H1 (cell line): ENCODE measurements around the gene GGT6. TPM values are rescaled to one million over a fixed set of nuclear protein-coding genes. Genes with fewer than 3 reads are reported as not detected.

Experiments used
- CTCF ChIA-PET: fragments of 300-600 bp; sonication (Branson Sonifier 250); formaldehyde crosslinking; loops from one replicate; lab custom pipeline; 2021; ENCODE audit not compliant: partially characterized antibody; lab: Charles Lee
- POLR2A ChIA-PET: fragments of 300-600 bp; sonication (Branson Sonifier 250); formaldehyde crosslinking; loops from one replicate; lab custom pipeline; 2021; ENCODE audit warnings: inconsistent platforms; ENCODE audit not compliant: partially characterized antibody; lab: Charles Lee
- DNase-seq, 2 experiments: peaks; one replicate each; pipeline versions ENCODE4 v3.0.0 to v3.0.0-alpha.2; 2010 to 2022; ENCODE audit warnings: low spot score in 2 of 2, low read depth in 1 of 2, mixed read lengths in 1 of 2
- FAIRE-seq: peaks from 2 replicates; lab custom pipeline; 2011; peaks lifted over from hg19 to GRCh38; lab: Jason Lieb, UNC
- H2AFZ ChIP-seq: 2 replicates; pipeline ENCODE4 v1.8.1; 2012; ENCODE audit warnings: low read length, inconsistent platforms
- H2AK5ac ChIP-seq: 2 replicates; pipeline ENCODE4 v1.6.1; 2013; ENCODE audit warnings: low read depth, low read length
- H2BK120ac ChIP-seq: replicated peaks from 2 replicates; pipeline ENCODE3; 2013; ENCODE audit warnings: low read depth, low read length, inconsistent platforms
- H2BK12ac ChIP-seq: 2 replicates; pipeline ENCODE4 v1.6.1; 2013; ENCODE audit warnings: low read depth, low read length
- H2BK15ac ChIP-seq: 2 replicates; pipeline ENCODE4 v1.6.1; 2013; ENCODE audit warnings: low read length
- H2BK20ac ChIP-seq: 2 replicates; pipeline ENCODE4 v1.6.1; 2013; ENCODE audit warnings: low read length
- H2BK5ac ChIP-seq: 2 replicates; pipeline ENCODE4 v1.6.1; 2013; ENCODE audit warnings: low read depth, low read length
- H3K14ac ChIP-seq: 2 replicates; pipeline ENCODE4 v1.6.1; 2013; ENCODE audit warnings: inconsistent platforms; ENCODE audit not compliant: insufficient read length
- H3K18ac ChIP-seq: 2 replicates; pipeline ENCODE4 v1.6.1; 2013; ENCODE audit warnings: low read length; ENCODE audit errors: extremely low read depth
- H3K23ac ChIP-seq: 2 replicates; pipeline ENCODE4 v1.6.1; 2013; ENCODE audit warnings: inconsistent platforms; ENCODE audit not compliant: insufficient read length
- H3K23me2 ChIP-seq: 2 replicates; pipeline ENCODE4 v1.6.1; 2013; ENCODE audit warnings: low read depth, low read length
- H3K27ac ChIP-seq: 2 replicates; pipeline ENCODE4 v1.6.1; 2011; ENCODE audit warnings: low read depth, low read length, inconsistent platforms
- H3K27me3 ChIP-seq, 4 experiments: replicated peaks in 1 of 4; 1 replicate in 1 of 4; 2 replicates in 3 of 4; pipeline versions ENCODE4 v1.6.1 to v1.8.1; 2011 to 2013; ENCODE audit warnings: low read length in 3 of 4, mild to moderate bottlenecking in 3 of 4, inconsistent platforms in 2 of 4, mixed read lengths in 2 of 4, moderate library complexity in 1 of 4; ENCODE audit not compliant: control insufficient read depth in 3 of 4, insufficient read depth in 3 of 4; ENCODE audit errors: extremely low read depth in 1 of 4
- H3K36me3 ChIP-seq, 4 experiments: 2 replicates each; pipeline versions ENCODE4 v1.6.1 to v1.8.1; 2011 to 2013; ENCODE audit warnings: mild to moderate bottlenecking in 4 of 4, low read length in 3 of 4, moderate library complexity in 2 of 4, control low read depth in 1 of 4, inconsistent platforms in 1 of 4; ENCODE audit not compliant: insufficient read depth in 4 of 4, control insufficient read depth in 2 of 4
- H3K4ac ChIP-seq: replicated peaks from 2 replicates; pipeline ENCODE3; 2013; ENCODE audit warnings: low read length, low read depth, mixed read lengths, inconsistent platforms; ENCODE audit not compliant: insufficient read length
- H3K4me1 ChIP-seq, 4 experiments: replicated peaks in 1 of 4; 1 replicate in 1 of 4; 2 replicates in 3 of 4; pipeline versions ENCODE4 v1.6.1 to v1.8.1; 2011 to 2013; ENCODE audit warnings: low read length in 3 of 4, inconsistent platforms in 2 of 4, mixed read lengths in 1 of 4; ENCODE audit not compliant: insufficient read depth in 4 of 4, control insufficient read depth in 3 of 4
- H3K4me2 ChIP-seq, 2 experiments: 2 replicates each; pipeline versions ENCODE4 v1.6.1 to v1.8.1; 2011 to 2013; ENCODE audit warnings: low read depth in 2 of 2, low read length in 2 of 2, control low read depth in 1 of 2, inconsistent platforms in 1 of 2, mild to moderate bottlenecking in 1 of 2; ENCODE audit not compliant: insufficient read depth in 1 of 2
- H3K4me3 ChIP-seq, 4 experiments: fragments of 200-600, 300-600 bp in 1 of 4; sonication (generic), shearing (Covaris generic), sonication (Bioruptor Twin) in 1 of 4; 2 replicates each; pipeline versions ENCODE4 v1.5.1 to v1.8.1; 2011 to 2016; ENCODE audit warnings: low read length in 4 of 4, low read depth in 3 of 4, control low read depth in 2 of 4, inconsistent platforms in 2 of 4, mild to moderate bottlenecking in 2 of 4, mixed read lengths in 1 of 4, moderate library complexity in 1 of 4; ENCODE audit not compliant: insufficient read depth in 2 of 4; ENCODE audit errors: extremely low read depth in 1 of 4
- H3K56ac ChIP-seq: replicated peaks from 2 replicates; pipeline ENCODE3; 2013; ENCODE audit warnings: low read depth, mild to moderate bottlenecking, mixed read lengths, low read length, inconsistent platforms; ENCODE audit not compliant: insufficient read length
- H3K79me1 ChIP-seq: 2 replicates; pipeline ENCODE4 v1.6.1; 2013; ENCODE audit warnings: low read depth, low read length, control low read depth
- H3K79me2 ChIP-seq, 2 experiments: 2 replicates each; pipeline versions ENCODE4 v1.6.1 to v1.8.1; 2012 to 2013; ENCODE audit warnings: low read length in 2 of 2, mild to moderate bottlenecking in 2 of 2, inconsistent platforms in 1 of 2; ENCODE audit not compliant: insufficient read depth in 2 of 2, control insufficient read depth in 1 of 2
- H3K9ac ChIP-seq, 4 experiments: replicated peaks in 1 of 4; 1 replicate in 1 of 4; 2 replicates in 3 of 4; pipeline versions ENCODE4 v1.6.1 to v1.8.1; 2011 to 2013; ENCODE audit warnings: low read depth in 3 of 4, low read length in 3 of 4, control low read depth in 2 of 4, mild to moderate bottlenecking in 2 of 4, moderate library complexity in 2 of 4, inconsistent platforms in 1 of 4; ENCODE audit errors: extremely low read depth in 1 of 4
- H3K9me3 ChIP-seq, 2 experiments: 2 replicates each; pipeline versions ENCODE4 v1.6.1 to v1.8.1; 2012 to 2013; ENCODE audit warnings: mild to moderate bottlenecking in 2 of 2, moderate library complexity in 2 of 2, control low read depth in 1 of 2, inconsistent platforms in 1 of 2, low read depth in 1 of 2, low read length in 1 of 2, mixed read lengths in 1 of 2; ENCODE audit not compliant: insufficient read depth in 2 of 2
- H4K20me1 ChIP-seq, 2 experiments: replicated peaks in 1 of 2; 2 replicates each; pipeline versions ENCODE3 to v1.8.1; 2011 to 2013; ENCODE audit warnings: inconsistent platforms in 2 of 2, low read length in 2 of 2, mild to moderate bottlenecking in 1 of 2; ENCODE audit not compliant: insufficient read depth in 2 of 2, control insufficient read depth in 1 of 2
- H4K5ac ChIP-seq: 2 replicates; pipeline ENCODE4 v1.6.1; 2013; ENCODE audit warnings: low read length, low read depth, mixed read lengths, inconsistent platforms; ENCODE audit not compliant: insufficient read length
- H4K8ac ChIP-seq: 2 replicates; pipeline ENCODE4 v1.8.0; 2013; ENCODE audit warnings: mild to moderate bottlenecking, moderate library complexity, low read length, inconsistent platforms; ENCODE audit not compliant: insufficient read depth; ENCODE audit errors: extremely low read depth
- H4K91ac ChIP-seq: replicated peaks from 2 replicates; pipeline ENCODE3; 2013; ENCODE audit warnings: low read length, mixed read lengths, inconsistent platforms; ENCODE audit not compliant: insufficient read length
- BRCA1 ChIP-seq: IDR thresholded peaks from 2 replicates; pipeline ENCODE4 v1.6.1; 2012; ENCODE audit warnings: low read depth, low read length, improper control_type of control experiment
- MAFK ChIP-seq: IDR thresholded peaks from 2 replicates; pipeline ENCODE4 v1.6.1; 2012; ENCODE audit warnings: low read depth, mild to moderate bottlenecking, improper control_type of control experiment, low read length
- SP4 ChIP-seq: IDR thresholded peaks from 2 replicates; pipeline ENCODE4 v1.6.1; 2012; ENCODE audit warnings: low read length, inconsistent platforms
- WGBS, 2 experiments: shearing (Covaris generic) in 1 of 2; methylation state at CpG; one replicate each; pipeline versions ENCODE4 v1.1.6 to v1.1.7; 2013 to 2015; ENCODE audit warnings: low lambda C conversion rate in 2 of 2, mixed read lengths in 2 of 2, inconsistent platforms in 1 of 2, low coverage in 1 of 2, missing lambda C conversion rate in 1 of 2; ENCODE audit not compliant: insufficient replicate concordance in 2 of 2, insufficient coverage in 1 of 2, insufficient read length in 1 of 2; ENCODE audit errors: extremely low coverage in 1 of 2, missing lambda C conversion rate in 1 of 2; 5-methylcytosine and 5-hydroxymethylcytosine counted together
- polyA plus RNA-seq, 7 experiments: library from polyadenylated mRNA; depleted of rRNA in 3 of 7; stranded (reverse) in 5 of 7; unstranded in 2 of 7; fragments of >200 nt in 5 of 7; fragments of 200-250 nt in 2 of 7; gene quantifications; 1 replicate in 5 of 7; 2 replicates in 1 of 7; 4 replicates in 1 of 7; pipeline versions ENCODE4 v1.2.1 to v1.2.3, GENCODE V29; 2011 to 2013; ENCODE audit warnings: missing spikeins in 2 of 7, mixed read lengths in 2 of 7
- total RNA-seq: library from RNA; stranded (reverse); fragmentation: NEBNext Ultra II Directional; extraction: Animal tissue kit (Norgen Biotek cat#: 25700); gene quantifications from 2 replicates; pipeline ENCODE4 v1.2.1, GENCODE V29; 2021

The GGT6 gene
- total and polyA plus RNA-seq, 2 of the 8 experiments (the other 6 are each of a cell fraction or from before 2014, with no cell fraction given): 0.18 TPM; not detected in 1

DNA sequence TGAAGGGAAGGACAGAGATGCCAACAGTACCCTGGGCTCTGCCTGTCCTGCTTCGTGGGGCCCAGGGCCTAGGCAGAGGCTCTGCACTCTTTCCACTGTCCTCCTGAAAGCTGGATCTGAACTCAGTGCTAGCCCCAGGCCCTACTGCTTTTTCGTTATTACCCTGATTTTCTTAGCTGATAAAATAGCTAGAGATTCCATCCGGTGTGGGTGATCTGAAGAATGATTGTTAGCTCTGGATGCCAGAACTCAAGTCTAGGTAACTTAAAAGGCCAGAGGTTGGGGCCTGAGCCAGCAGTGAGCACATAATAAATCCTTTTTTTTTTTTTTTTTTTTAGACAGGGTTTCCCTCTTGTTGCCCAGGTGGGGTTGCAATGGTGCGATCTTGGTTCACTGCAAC lies 3.4 kb downstream of the GGT6 start:
- H2AFZ ChIP-seq: peak overlapping the region; percentile 86; the same call in 1 of the 2 replicates
- no peak overlapping the region for H3K4me3 ChIP-seq
- ChIA-PET POLR2A (interaction anchor here (0.7 to 32.8 kb wide), 5 partner anchors 8 to 266 kb away, joined by 3 to 546 read pairs (median 3); no protein-coding TSS in a partner anchor), CTCF (interaction anchor here (0.6 to 1.6 kb wide), 9 partner anchors 8 to 73 kb away, joined by 3 to 11 read pairs (median 3); no protein-coding TSS in a partner anchor)
- no peaks in the 10 kb centered on the region for H3K27me3 ChIP-seq
- H4K5ac ChIP-seq: no peak overlapping the region
- peak overlapping the region; percentile 7; the same call in 1 of the 2 replicates for H2AK5ac ChIP-seq
- peaks cover 0 to 21% of the 10 kb centered on the region in 2 experiments; a peak in 3 of 4 replicates for H3K79me2 ChIP-seq
- no peak overlapping the region for H4K8ac ChIP-seq
- H4K20me1 ChIP-seq: peaks cover 0 to 2% of the 10 kb centered on the region in 2 experiments
- no peak overlapping the region for H4K91ac ChIP-seq
- peaks cover 10% of the 10 kb centered on the region for H3K79me1 ChIP-seq
- WGBS, 2 experiments: 90% methylated on average over 4 of the region's 4 CpGs; no CpG with 5 or more reads in 1 of the 2 experiments
- no peak overlapping the region for H3K18ac ChIP-seq
- H3K56ac ChIP-seq: no peak overlapping the region
- no peak overlapping the region; a peak in 1 of 4 replicates for H3K4me2 ChIP-seq
- no peak overlapping the region for H3K27ac ChIP-seq
- TF ChIP-seq SP4 (no peak), MAFK (no peak), BRCA1 (no peak)
- no peak overlapping the region for H2BK120ac ChIP-seq
- peaks cover 14% of the 10 kb centered on the region; the same call in 1 of the 2 replicates for H3K23me2 ChIP-seq
- peaks cover 7 to 21% (median 12%) of the 10 kb centered on the region in 4 experiments; a peak in 6 of 7 replicates for H3K4me1 ChIP-seq
- no peak overlapping the region for H3K23ac ChIP-seq
- peak overlapping the region; percentile 12; the same call in 1 of the 2 replicates for H2BK15ac ChIP-seq
- 0 out of 2 replicates have a peak overlapping the region, but pooled peaks have one; percentile 3 for H2BK12ac ChIP-seq
- no peak overlapping the region for H3K14ac ChIP-seq
- H2BK20ac ChIP-seq: no peak overlapping the region
- H3K9me3 ChIP-seq: no peaks in the 10 kb centered on the region
- H2BK5ac ChIP-seq: no peak overlapping the region
- no peak overlapping the region; a peak in 2 of 7 replicates for H3K9ac ChIP-seq
- H3K4ac ChIP-seq: no peak overlapping the region
- peaks cover 13 to 18% (median 14%) of the 10 kb centered on the region in 4 experiments; a peak in 7 of 8 replicates for H3K36me3 ChIP-seq
- no peak for DNase-seq
- FAIRE-seq: no peak
